KMS-11 (cell line): ENCODE results near the gene PDE11A.

Source experiments
- H2AFZ ChIP-seq: fragments of 200-600 bp; sonication (generic); 2 replicates; pipeline ENCODE4 v1.6.1; 2016; ENCODE audit warnings: antibody characterized with exemption, mixed run types, low read depth
- H3K27ac ChIP-seq: fragments of 200-600 bp; sonication (generic); 2 replicates; pipeline ENCODE4 v1.6.1; 2016; ENCODE audit warnings: mild to moderate bottlenecking, mixed run types
- H3K27me3 ChIP-seq: fragments of 200-600 bp; sonication (generic); 2 replicates; pipeline ENCODE4 v1.6.1; 2017; ENCODE audit warnings: mild to moderate bottlenecking, low read depth, mixed run types, moderate library complexity; ENCODE audit not compliant: insufficient read depth
- H3K36me3 ChIP-seq: fragments of 200-600 bp; sonication (generic); 2 replicates; pipeline ENCODE4 v1.6.1; 2017; ENCODE audit warnings: mild to moderate bottlenecking, mixed run types; ENCODE audit not compliant: insufficient read depth
- H3K4me1 ChIP-seq: fragments of 200-600 bp; sonication (generic); 2 replicates; pipeline ENCODE4 v1.6.1; 2016; ENCODE audit warnings: mild to moderate bottlenecking, low read depth, mixed run types; ENCODE audit not compliant: poor library complexity, severe bottlenecking
- H3K4me2 ChIP-seq: fragments of 200-600 bp; sonication (generic); 2 replicates; pipeline ENCODE4 v1.7.0; 2016; ENCODE audit warnings: mild to moderate bottlenecking, mixed run types
- H3K4me3 ChIP-seq: fragments of 200-600 bp; sonication (generic); IDR thresholded peaks from 2 replicates; pipeline ENCODE4 v1.6.1; 2017; ENCODE audit warnings: low read depth, low read length, mixed read lengths; ENCODE audit not compliant: insufficient read depth
- H3K79me2 ChIP-seq: fragments of 200-600 bp; sonication (generic); 2 replicates; pipeline ENCODE4 v1.6.1; 2016; ENCODE audit warnings: low read depth, mixed run types; ENCODE audit not compliant: insufficient read depth
- H3K9ac ChIP-seq: fragments of 200-600 bp; sonication (generic); 2 replicates; pipeline ENCODE4 v1.6.1; 2016; ENCODE audit warnings: mild to moderate bottlenecking, mixed run types
- H4K20me1 ChIP-seq: fragments of 200-600 bp; sonication (generic); 2 replicates; pipeline ENCODE4 v1.6.1; 2016; ENCODE audit warnings: mild to moderate bottlenecking, mixed run types; ENCODE audit not compliant: insufficient read depth
- CTCF ChIP-seq: fragments of 200-600 bp; sonication (generic); conservative IDR thresholded peaks from 2 replicates; pipeline ENCODE4 v1.6.1; 2017; ENCODE audit warnings: low read depth, mild to moderate bottlenecking, antibody characterized with exemption, low read length, moderate library complexity, mixed read lengths

Gene PDE11A

GRCh38 chr2:177939211-177939610 lies 133.4 kb downstream of the PDE11A start:
- Histone ChIP-seq H3K79me2 (no peaks in the 10 kb centered on the region), H3K27ac (no peak overlapping the region), H2AFZ (no peak overlapping the region), H3K9ac (no peak overlapping the region), H3K4me1 (no peaks in the 10 kb centered on the region), H3K27me3 (no peaks in the 10 kb centered on the region), H3K36me3 (no peaks in the 10 kb centered on the region), H3K4me3 (no peak overlapping the region), H4K20me1 (no peaks in the 10 kb centered on the region), H3K4me2 (no peak overlapping the region)
- no peak for TF ChIP-seq CTCF

- Histone ChIP-seq H3K4me3 (no peak overlapping the region), H3K79me2 (no peaks in the 10 kb centered on the region)
- no peak for TF ChIP-seq CTCF
These were observed 141.7 kb downstream of the PDE11A start for GRCh38 chr2:177930916-177931315.

GRCh38 chr2:177929662-177930522 lies 142.7 kb downstream of the PDE11A start:
- Histone ChIP-seq H3K4me3 (no peak overlapping the region), H3K79me2 (no peaks in the 10 kb centered on the region), H2AFZ (no peak overlapping the region), H3K27ac (no peak overlapping the region), H3K27me3 (no peaks in the 10 kb centered on the region), H3K36me3 (no peaks in the 10 kb centered on the region), H3K4me1 (no peaks in the 10 kb centered on the region), H3K4me2 (no peak overlapping the region), H3K9ac (no peak overlapping the region), H4K20me1 (no peaks in the 10 kb centered on the region)
- TF ChIP-seq CTCF: no peak

More at GRCh38 chr2:177930916-177931315, 141.7 kb downstream of the PDE11A start:
- Histone ChIP-seq H3K36me3 (no peaks in the 10 kb centered on the region), H3K4me1 (no peaks in the 10 kb centered on the region), H3K4me2 (no peak overlapping the region), H3K27me3 (no peaks in the 10 kb centered on the region), H2AFZ (no peak overlapping the region), H4K20me1 (no peaks in the 10 kb centered on the region), H3K9ac (no peak overlapping the region), H3K27ac (no peak overlapping the region)

GRCh38 chr2:177923323-177923722 lies 149.3 kb downstream of the PDE11A start:
- H3K36me3 ChIP-seq: no peaks in the 10 kb centered on the region
- no peak for TF ChIP-seq CTCF

More at GRCh38 chr2:177923323-177923722, 149.3 kb downstream of the PDE11A start:
- Histone ChIP-seq H3K79me2 (no peaks in the 10 kb centered on the region), H3K4me3 (no peak overlapping the region), H2AFZ (no peak overlapping the region), H3K4me2 (no peak overlapping the region), H3K27me3 (no peaks in the 10 kb centered on the region), H3K4me1 (no peaks in the 10 kb centered on the region), H3K27ac (no peak overlapping the region), H3K9ac (no peak overlapping the region), H4K20me1 (no peaks in the 10 kb centered on the region)
